Brain microvascular endothelial cell (primary cell): ENCODE measurements around the gene SKP1.

ENCODE experiments used
- DNase-seq: peaks from one replicate; pipeline ENCODE4 v3.0.0-alpha.2; 2020
- H3K27ac ChIP-seq: fragments of 250-450 bp; sonication (Bioruptor Pico); 2 replicates; pipeline ENCODE4 v1.5.1; 2020; ENCODE audit warnings: mild to moderate bottlenecking, moderate library complexity
- H3K27me3 ChIP-seq: fragments of 250-450 bp; sonication (Bioruptor Pico); replicated peaks from 2 replicates; pipeline ENCODE4 v1.5.1; 2020; ENCODE audit warnings: mild to moderate bottlenecking
- H3K36me3 ChIP-seq: fragments of 250-450 bp; sonication (Bioruptor Pico); replicated peaks from 2 replicates; pipeline ENCODE4 v1.5.1; 2020; ENCODE audit warnings: mild to moderate bottlenecking
- H3K4me3 ChIP-seq: 2 replicates; pipeline ENCODE4 v1.5.1; 2011; ENCODE audit warnings: low read depth, mild to moderate bottlenecking, control low read depth, low read length, moderate library complexity
- in situ Hi-C: cut with HindIII; loops from 2 replicates; pipeline ENCODE4 v1.10.0; 2017; ENCODE audit warnings: low sequenced_read_pairs, low pct_ligation_motif_present
- TF ChIP-seq, protein P1 (sequence below): IDR thresholded peaks from 2 replicates; pipeline ENCODE4 v1.5.1; 2011; ENCODE audit warnings: low read depth, mild to moderate bottlenecking, moderate library complexity, low read length, control low read depth, inconsistent platforms; ENCODE audit errors: missing control alignments

SKP1 gene

DNA sequence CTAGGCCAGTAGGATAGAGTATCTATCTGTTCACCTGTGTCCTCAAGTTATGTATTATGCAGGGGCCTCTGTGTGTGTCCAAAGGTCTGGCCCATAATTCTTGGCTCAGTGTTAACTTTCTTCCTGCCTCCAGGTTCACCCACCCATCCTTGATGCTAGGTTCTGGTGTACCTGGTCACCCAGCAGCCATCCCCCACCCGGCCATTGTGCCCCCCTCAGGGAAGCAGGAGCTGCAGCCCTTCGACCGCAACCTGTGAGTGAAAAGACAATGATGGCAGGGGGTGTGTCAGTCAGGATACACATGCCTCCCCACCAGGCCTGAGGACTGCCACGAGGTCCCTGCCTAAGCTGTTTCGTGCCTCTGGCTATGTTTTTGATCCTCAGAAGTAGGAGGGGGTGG lies 34.7 kb downstream of the SKP1 start:
- in situ Hi-C loops: loop anchor here (25.0 kb wide), 1 partner anchor 105 kb away; no protein-coding TSS in a partner anchor
- Histone ChIP-seq H3K27ac (no peak overlapping the region), H3K27me3 (no peaks in the 10 kb centered on the region), H3K36me3 (peaks cover 47% of the 10 kb centered on the region), H3K4me3 (no peak overlapping the region)
- DNase-seq: no peak
- TF ChIP-seq, protein P1, sequence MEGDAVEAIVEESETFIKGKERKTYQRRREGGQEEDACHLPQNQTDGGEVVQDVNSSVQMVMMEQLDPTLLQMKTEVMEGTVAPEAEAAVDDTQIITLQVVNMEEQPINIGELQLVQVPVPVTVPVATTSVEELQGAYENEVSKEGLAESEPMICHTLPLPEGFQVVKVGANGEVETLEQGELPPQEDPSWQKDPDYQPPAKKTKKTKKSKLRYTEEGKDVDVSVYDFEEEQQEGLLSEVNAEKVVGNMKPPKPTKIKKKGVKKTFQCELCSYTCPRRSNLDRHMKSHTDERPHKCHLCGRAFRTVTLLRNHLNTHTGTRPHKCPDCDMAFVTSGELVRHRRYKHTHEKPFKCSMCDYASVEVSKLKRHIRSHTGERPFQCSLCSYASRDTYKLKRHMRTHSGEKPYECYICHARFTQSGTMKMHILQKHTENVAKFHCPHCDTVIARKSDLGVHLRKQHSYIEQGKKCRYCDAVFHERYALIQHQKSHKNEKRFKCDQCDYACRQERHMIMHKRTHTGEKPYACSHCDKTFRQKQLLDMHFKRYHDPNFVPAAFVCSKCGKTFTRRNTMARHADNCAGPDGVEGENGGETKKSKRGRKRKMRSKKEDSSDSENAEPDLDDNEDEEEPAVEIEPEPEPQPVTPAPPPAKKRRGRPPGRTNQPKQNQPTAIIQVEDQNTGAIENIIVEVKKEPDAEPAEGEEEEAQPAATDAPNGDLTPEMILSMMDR: no peak

DNA sequence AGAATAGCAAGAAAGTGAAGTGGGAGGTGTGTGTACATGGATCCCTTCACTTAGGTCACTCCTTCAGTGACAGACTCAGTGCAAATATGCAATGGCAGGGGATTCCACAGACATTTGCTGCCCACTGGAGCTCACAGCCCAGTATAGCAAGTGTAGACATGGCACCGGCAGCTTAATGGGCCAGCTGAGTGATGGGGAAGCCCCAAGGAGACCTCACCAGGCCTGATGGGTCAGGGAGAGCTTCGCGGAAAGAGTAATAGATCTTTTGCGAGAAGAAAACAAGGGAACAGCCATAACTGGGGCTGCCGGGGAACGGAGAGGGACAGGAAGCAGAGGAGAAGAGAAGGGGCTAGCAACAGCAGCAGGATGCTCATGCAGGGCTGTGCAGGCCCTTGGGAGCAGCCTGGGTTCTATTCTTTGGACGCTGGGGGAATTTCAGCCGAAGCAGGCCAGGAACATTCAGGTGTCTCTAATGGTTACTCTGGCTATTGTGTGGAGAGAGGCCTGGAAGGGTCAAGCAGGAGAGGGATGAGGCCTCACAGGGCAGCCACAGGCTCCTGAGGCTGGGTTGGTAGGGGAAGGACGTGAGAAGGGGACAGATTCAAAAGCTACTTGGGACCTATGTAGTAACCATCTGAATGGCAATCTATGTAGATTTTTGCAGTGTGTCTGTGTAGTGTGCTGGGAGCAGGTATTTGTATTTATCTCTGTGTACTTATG lies 35.3 kb downstream of the SKP1 start:
- H3K36me3 ChIP-seq: peaks cover 50% of the 10 kb centered on the region
- H3K4me3 ChIP-seq: no peak overlapping the region
- DNase-seq: no peak
- TF ChIP-seq, protein P1: peak; percentile 37
- in situ Hi-C loops: loop anchor here (25.0 kb wide), 1 partner anchor 104 kb away; no protein-coding TSS in a partner anchor
- H3K27me3 ChIP-seq: no peaks in the 10 kb centered on the region
- no peak overlapping the region for H3K27ac ChIP-seq

DNA sequence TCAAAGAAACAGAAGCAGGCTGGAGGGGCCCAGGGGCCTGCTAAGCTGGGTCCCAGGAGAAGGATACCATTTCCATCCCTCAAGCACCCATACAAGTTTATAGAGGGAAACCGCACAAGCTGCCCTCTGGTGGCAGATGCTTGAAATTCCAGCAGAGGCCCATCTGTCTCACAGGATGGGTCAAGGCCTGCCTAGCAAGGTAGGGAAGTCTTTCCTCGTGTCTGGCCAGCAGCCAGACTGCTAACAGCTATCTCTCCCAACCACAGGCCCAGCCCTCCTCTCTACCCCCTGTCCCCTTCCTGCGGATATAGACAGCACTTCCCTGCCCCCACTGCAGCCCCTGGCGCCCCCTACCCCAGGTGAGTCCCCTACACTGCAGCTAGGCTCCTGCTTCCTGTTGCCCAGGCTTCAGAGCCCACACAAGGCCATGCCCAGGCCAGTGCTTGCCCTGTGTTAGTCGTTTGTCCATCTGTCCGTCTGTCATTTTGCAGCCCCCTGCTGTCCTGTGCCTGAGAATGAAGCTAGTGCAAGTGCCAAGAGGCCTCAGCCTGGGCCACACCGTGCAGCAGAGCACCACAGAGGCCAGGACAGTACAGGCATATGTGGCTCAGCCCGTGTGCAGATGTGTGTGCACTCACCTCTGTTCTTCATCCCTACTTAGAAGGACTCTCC lies 36.1 kb downstream of the SKP1 start:
- Histone ChIP-seq H3K27ac (no peak overlapping the region), H3K27me3 (no peaks in the 10 kb centered on the region), H3K4me3 (no peak overlapping the region), H3K36me3 (peaks cover 46% of the 10 kb centered on the region)
- peak; percentile 70 for DNase-seq
- TF ChIP-seq, protein P1: peak; percentile 87
- in situ Hi-C loops: loop anchor here (25.0 kb wide), 1 partner anchor 103 kb away; no protein-coding TSS in a partner anchor

DNA sequence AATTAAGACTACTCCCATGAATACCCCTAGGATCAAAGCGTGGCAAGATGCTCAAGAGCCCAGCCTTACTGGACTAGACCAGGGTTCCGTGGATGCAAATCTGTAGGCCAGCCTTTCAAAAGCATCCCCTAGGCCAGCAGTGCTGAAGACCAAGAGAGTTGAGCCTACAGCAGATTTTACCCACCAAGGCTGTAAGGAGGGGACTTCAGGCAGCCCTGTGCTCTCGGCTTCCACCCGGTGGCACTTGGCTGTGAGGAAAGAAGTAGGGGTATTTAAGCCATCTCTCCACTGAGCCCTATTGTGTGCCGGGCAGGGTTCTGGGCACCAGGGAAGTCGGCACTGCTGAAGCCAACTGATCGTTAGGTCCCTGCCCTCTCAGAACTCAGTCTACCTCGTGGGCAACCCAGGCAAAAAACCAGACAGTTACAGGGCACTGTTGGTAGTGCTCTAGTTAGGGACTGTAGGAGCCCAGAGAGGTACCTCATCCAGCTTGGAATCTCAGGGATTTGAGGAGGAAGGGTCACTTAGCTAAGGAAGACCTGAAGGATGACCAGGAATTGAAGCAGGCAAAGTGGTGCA lies 36.8 kb downstream of the SKP1 start:
- Histone ChIP-seq H3K27ac (no peak overlapping the region), H3K4me3 (no peak overlapping the region), H3K36me3 (peaks cover 39% of the 10 kb centered on the region), H3K27me3 (no peaks in the 10 kb centered on the region)
- TF ChIP-seq, protein P1: no peak
- in situ Hi-C loops: loop anchor here (25.0 kb wide), 1 partner anchor 103 kb away; no protein-coding TSS in a partner anchor
- no peak for DNase-seq

DNA sequence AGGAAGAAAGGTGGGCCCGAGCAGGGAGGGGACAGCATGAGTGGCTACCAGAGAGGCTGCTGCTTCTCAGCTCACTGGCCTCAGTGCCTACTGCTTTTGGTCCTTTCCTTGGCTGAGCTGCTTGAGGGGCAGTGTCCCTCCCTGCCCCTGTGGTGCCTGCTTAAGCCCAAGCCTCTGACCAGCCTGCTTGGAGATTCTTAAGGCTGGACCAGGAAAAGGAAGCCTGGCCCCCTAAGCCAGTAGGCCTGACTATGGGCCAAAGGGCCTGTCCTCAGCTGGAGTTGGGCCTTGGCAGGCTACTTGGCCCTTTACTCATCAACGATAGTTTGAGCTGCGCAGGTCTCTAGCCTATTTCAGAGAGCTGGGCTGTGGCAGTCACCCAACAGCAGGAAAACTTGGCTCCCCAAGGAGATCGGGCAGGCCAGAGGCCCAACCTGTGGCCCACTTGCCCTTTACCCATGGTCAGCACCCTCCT lies 37.3 kb downstream of the SKP1 start:
- H3K4me3 ChIP-seq: no peak overlapping the region
- no peak for DNase-seq
- H3K27me3 ChIP-seq: no peaks in the 10 kb centered on the region
- H3K27ac ChIP-seq: no peak overlapping the region
- in situ Hi-C loops: loop anchor here (25.0 kb wide), 1 partner anchor 102 kb away; no protein-coding TSS in a partner anchor
- TF ChIP-seq, protein P1: no peak
- H3K36me3 ChIP-seq: peaks cover 40% of the 10 kb centered on the region
